GM12872 (cell line): ENCODE data around the gene MIEN1.

ENCODE experiments used
- TF ChIP-seq, protein P1 (sequence below): IDR thresholded peaks from 3 replicates; pipeline ENCODE4 v1.5.1; 2011; ENCODE audit warnings: low read depth, mild to moderate bottlenecking, low read length, moderate library complexity; ENCODE audit not compliant: insufficient read depth

The MIEN1 gene

GRCh38 chr17:39754161-39754957, 24.0 kb upstream of the MIEN1 start:
- TF ChIP-seq, protein P1, sequence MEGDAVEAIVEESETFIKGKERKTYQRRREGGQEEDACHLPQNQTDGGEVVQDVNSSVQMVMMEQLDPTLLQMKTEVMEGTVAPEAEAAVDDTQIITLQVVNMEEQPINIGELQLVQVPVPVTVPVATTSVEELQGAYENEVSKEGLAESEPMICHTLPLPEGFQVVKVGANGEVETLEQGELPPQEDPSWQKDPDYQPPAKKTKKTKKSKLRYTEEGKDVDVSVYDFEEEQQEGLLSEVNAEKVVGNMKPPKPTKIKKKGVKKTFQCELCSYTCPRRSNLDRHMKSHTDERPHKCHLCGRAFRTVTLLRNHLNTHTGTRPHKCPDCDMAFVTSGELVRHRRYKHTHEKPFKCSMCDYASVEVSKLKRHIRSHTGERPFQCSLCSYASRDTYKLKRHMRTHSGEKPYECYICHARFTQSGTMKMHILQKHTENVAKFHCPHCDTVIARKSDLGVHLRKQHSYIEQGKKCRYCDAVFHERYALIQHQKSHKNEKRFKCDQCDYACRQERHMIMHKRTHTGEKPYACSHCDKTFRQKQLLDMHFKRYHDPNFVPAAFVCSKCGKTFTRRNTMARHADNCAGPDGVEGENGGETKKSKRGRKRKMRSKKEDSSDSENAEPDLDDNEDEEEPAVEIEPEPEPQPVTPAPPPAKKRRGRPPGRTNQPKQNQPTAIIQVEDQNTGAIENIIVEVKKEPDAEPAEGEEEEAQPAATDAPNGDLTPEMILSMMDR, result peak; percentile 79

- TF ChIP-seq, protein P1, result no peak; the same call in 2 of the 3 replicates
Measured at GRCh38 chr17:39753514-39754160, 23.3 kb upstream of the MIEN1 start.

- TF ChIP-seq, protein P1, result no peak
Measured at GRCh38 chr17:39752241-39752881, 22.0 kb upstream of the MIEN1 start.

- TF ChIP-seq, protein P1, result no peak
Measured at GRCh38 chr17:39751637-39752036, 21.3 kb upstream of the MIEN1 start.

- TF ChIP-seq, protein P1, result no peak
Measured at GRCh38 chr17:39751016-39751543, 20.7 kb upstream of the MIEN1 start.

DNA sequence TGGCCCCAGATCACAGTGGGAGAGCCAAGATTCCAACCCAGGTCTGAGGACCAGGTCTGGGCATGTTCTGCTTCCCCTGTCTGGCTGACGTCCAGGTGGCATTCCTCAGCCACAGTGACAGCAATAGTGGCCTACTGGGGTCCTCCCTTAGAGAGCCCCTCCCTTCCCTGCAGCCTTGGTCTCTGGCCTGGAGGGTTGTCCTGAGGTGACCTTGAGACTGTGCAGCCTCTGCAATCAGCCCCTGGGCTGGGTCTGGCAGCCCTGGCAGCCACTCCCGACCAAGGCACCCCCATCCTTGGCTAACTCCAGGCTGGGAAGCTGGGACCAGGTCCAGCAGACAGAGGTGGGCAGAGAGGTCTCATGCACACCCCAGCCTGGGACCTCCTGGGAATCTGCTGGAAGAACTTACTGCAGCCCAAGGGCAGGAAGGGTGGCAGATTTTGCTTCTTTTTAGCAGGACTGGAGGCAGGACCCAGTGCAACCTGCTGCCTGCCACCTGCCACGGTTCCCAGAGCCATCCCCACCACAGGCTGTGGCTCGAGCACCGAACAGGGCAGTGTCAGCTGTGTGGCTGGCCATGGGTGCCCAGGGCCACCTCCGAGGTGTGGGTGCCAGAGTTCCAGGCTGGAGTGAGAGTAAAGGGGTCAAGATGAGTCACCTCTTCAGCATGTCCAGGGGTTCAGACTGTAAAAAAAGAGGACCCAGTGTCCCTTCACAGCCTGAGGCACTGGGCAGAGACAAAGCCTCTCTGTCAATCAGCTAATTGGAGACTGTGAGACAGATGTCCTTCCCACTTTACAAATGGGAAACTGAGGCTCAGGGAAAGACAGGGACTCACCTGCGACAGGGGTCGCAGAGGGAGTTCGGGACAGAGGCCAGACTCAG, 20.0 kb upstream of the MIEN1 start:
- TF ChIP-seq, protein P1, result no peak
